Measurements from ENCODE around the gene GSTK1.

DNA sequence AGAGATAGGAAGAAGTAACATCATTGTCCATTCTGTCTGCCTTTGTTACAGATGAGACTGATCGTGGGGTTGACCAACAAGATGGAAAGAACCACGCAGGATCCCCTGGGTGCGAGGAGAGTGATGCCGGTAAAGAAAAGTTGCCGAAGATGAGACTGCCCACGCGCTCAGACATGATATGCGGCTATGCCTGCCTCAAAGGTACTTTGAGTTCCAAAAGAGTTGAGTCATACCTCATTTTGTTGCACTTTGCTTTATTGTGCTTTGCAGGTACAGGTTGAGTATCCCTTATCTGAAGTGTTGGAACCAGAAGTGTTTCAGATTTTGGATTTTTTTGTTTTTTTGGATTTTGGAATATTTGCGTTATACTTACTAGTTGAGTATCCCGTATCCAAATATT, 40.5 kb downstream of the GSTK1 start:
- TF ChIP-seq CTCF (IDR thresholded peaks at IDR 0.05) = no peak
- no peak for TF ChIP-seq POLR2A (IDR thresholded peaks at IDR 0.05)
- TF ChIP-seq POLR2AphosphoS5 (IDR thresholded peaks at IDR 0.05) = no peak
- TF ChIP-seq EP300 (IDR thresholded peaks at IDR 0.05) = no peak

Measured in stomach (tissue), 4 donors.